GM12878 (cell line): ENCODE measurements around the gene SAMD9. TPM values are rescaled to one million over a fixed set of nuclear protein-coding genes. Genes with fewer than 3 reads are reported as not detected.
"Not testable (repeated sequence)": the region's sequence is repeated elsewhere in the genome, so short reads cannot be mapped to it uniquely, and the experiment has no call there.

Experiments
- ATAC-seq: fragments of 200-7000 bp; cut with Tn5 transposase; 3 replicates; pipeline ENCODE4 v1.9.1; 2020; ENCODE audit warnings: mild to moderate bottlenecking, moderate library complexity
- BruUV-seq: library from RNA; stranded (reverse); fragments of 400-500 nt; replicated peaks from 2 replicates; lab custom pipeline; 2021; lab: Mats Ljungman, UMichigan
- CTCF ChIA-PET: fragments of 300-600 bp; sonication (Branson Sonifier 250); formaldehyde crosslinking; extraction: SDS; loops from one replicate; lab custom pipeline; 2021; ENCODE audit warnings: inconsistent platforms; lab: Yijun Ruan, JAX
- POLR2A ChIA-PET: fragments of 350-600 bp; formaldehyde crosslinking; extraction: SDS; loops from one replicate; lab custom pipeline; 2021; ENCODE audit warnings: inconsistent platforms; lab: Charles Lee
- RAD21 ChIA-PET: fragments of 300-600 bp; sonication (Branson Sonifier 250); formaldehyde crosslinking; loops from one replicate; lab custom pipeline; 2023; ENCODE audit warnings: antibody characterized with exemption; ENCODE audit not compliant: unreplicated experiment; lab: Charles Lee
- SMC1A ChIA-PET: fragments of 300-600 bp; sonication (Branson Sonifier 250); formaldehyde crosslinking; loops from one replicate; lab custom pipeline; 2023; ENCODE audit not compliant: unreplicated experiment, uncharacterized antibody; lab: Charles Lee
- DNase-seq: peaks from one replicate; pipeline ENCODE4 v3.0.0-alpha.2; 2011; ENCODE audit warnings: low read depth, low spot score
- FAIRE-seq: peaks from 3 replicates; lab custom pipeline; 2011; peaks lifted over from hg19 to GRCh38; lab: Jason Lieb, UNC
- H2AFZ ChIP-seq: 2 replicates; pipeline ENCODE4 v1.6.0; 2011; ENCODE audit warnings: low read depth, low read length, control low read depth; ENCODE audit not compliant: control insufficient read depth
- H3K27ac ChIP-seq: 2 replicates; pipeline ENCODE4 v1.5.1; 2011; ENCODE audit warnings: control low read depth; ENCODE audit not compliant: control insufficient read depth, insufficient read depth
- H3K27me3 ChIP-seq, 2 experiments: replicated peaks in 1 of 2; 2 replicates each; pipeline versions ENCODE4 v1.6.0 to v1.6.1; 2011; ENCODE audit warnings: low read length in 1 of 2; ENCODE audit not compliant: control insufficient read depth in 2 of 2, insufficient read depth in 2 of 2
- H3K36me3 ChIP-seq, 2 experiments: 2 replicates each; pipeline ENCODE4 v1.5.1; 2011; ENCODE audit warnings: low read length in 1 of 2; ENCODE audit not compliant: control insufficient read depth in 2 of 2, insufficient read depth in 2 of 2
- H3K4me1 ChIP-seq: 2 replicates; pipeline ENCODE4 v1.6.1; 2011; ENCODE audit warnings: mild to moderate bottlenecking, low read length, moderate library complexity, mixed read lengths; ENCODE audit not compliant: control insufficient read depth, insufficient read depth
- H3K4me2 ChIP-seq: 2 replicates; pipeline ENCODE4 v1.6.0; 2011; ENCODE audit warnings: control low read depth; ENCODE audit not compliant: control insufficient read depth, insufficient read depth
- H3K4me3 ChIP-seq: fragments of 200-600 bp; sonication (generic); 2 replicates; pipeline ENCODE4 v1.5.1; 2016
- H3K79me2 ChIP-seq: 2 replicates; pipeline ENCODE4 v1.6.0; 2011; ENCODE audit warnings: low read length; ENCODE audit not compliant: control insufficient read depth, insufficient read depth
- H3K9ac ChIP-seq: 2 replicates; pipeline ENCODE4 v1.8.0; 2011; ENCODE audit warnings: low read length, control low read depth, mixed read lengths; ENCODE audit not compliant: control insufficient read depth, insufficient read depth
- H3K9me3 ChIP-seq: replicated peaks from 3 replicates; pipeline ENCODE4 v1.5.1; 2011; ENCODE audit warnings: mild to moderate bottlenecking, low read length; ENCODE audit not compliant: control insufficient read depth, insufficient read depth
- H4K20me1 ChIP-seq: 2 replicates; pipeline ENCODE4 v1.6.0; 2011; ENCODE audit not compliant: control insufficient read depth, insufficient read depth
- CBFB ChIP-seq: IDR thresholded peaks from 2 replicates; pipeline ENCODE4 v1.6.1; 2016; ENCODE audit warnings: antibody characterized with exemption, low read depth
- CEBPB ChIP-seq, 2 experiments: fragments of 150-350 bp in 1 of 2; IDR thresholded peaks; 2 replicates each; pipeline ENCODE4 v1.6.1; 2012 to 2014; ENCODE audit warnings: low read depth in 2 of 2, low read length in 2 of 2, borderline replicate concordance in 1 of 2, inconsistent platforms in 1 of 2
- WGBS: methylation state at CpG from one replicate; pipeline ENCODE4 v1.1.6; 2016; ENCODE audit warnings: low lambda C conversion rate; ENCODE audit not compliant: insufficient replicate concordance, insufficient coverage; ENCODE audit errors: missing lambda C conversion rate; 5-methylcytosine and 5-hydroxymethylcytosine counted together
- in situ Hi-C: fragments of 300-500 bp; cut with MboI; formaldehyde crosslinking; loops from 9 replicates; pipeline ENCODE4 v1.14.3; 2018; ENCODE audit warnings: mixed read lengths
- intact Hi-C: fragments of 100-400 bp; cut with micrococcal nuclease; formaldehyde crosslinking; loops from one replicate; pipeline ENCODE4 v1.14.2; 2022; ENCODE audit not compliant: unreplicated experiment
- polyA plus RNA-seq, 11 experiments: library from polyadenylated mRNA; depleted of rRNA in 4 of 11; unstranded in 6 of 11; stranded (reverse) in 5 of 11; fragments of >200 nt; fragmentation: Nextera tagmentation in 4 of 11; fragmentation: Illumina TruSeq in 1 of 11; extraction: Ambion mirVana in 4 of 11; extraction: Trizol in 1 of 11; gene quantifications; 1 replicate in 1 of 11; 2 replicates in 10 of 11; pipeline versions ENCODE4 v1.2.1 to v1.2.3, GENCODE V29; 2011 to 2016; ENCODE audit warnings: inconsistent platforms in 2 of 11, missing spikeins in 2 of 11, low read depth in 1 of 11
- total RNA-seq, 4 experiments: library from RNA; depleted of rRNA in 3 of 4; stranded (reverse); fragments of >200 nt in 3 of 4; fragmentation: Illumina TruSeq in 1 of 4; extraction: Trizol in 1 of 4; gene quantifications; 2 replicates each; pipeline versions ENCODE4 v1.2.1 to v1.2.3, GENCODE V29; 2013 to 2021
- TF ChIP-seq, protein P1 (sequence below): fragments of 450-650 bp; formaldehyde crosslinking; IDR thresholded peaks from 2 replicates; pipeline ENCODE4 v1.4.0; 2022; ENCODE audit warnings: mild to moderate bottlenecking, moderate library complexity

The SAMD9 gene
- total and polyA plus RNA-seq, 10 of the 15 experiments (the other 5 are each of a cell fraction or from before 2014, with no cell fraction given), result 6.4 to 37.1 (median 15.1) TPM

DNA sequence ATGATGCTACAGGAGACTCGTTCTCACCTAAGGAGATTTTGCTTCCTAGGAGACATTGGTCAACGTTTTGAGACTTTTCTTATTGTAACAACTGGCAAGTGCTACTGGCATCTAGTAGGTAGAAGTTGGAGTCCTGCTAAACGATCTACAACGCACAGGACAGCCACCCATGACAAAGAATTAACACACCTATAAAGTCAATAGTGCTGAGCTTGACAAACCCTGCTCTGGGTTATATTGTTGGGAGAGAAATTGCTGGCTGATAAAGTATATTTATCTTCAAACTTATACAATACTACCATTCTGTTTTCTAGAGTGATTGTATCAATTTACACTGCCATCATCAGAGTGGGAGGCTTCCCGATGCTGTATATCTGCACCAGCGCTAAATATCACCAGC lies 57.8 kb downstream of the SAMD9 start (continued):
- TF ChIP-seq CBFB (no peak), CEBPB (IDR thresholded peaks at IDR 0.05; ENCODE audit: borderline replicate concordance in 1 of 2, low read depth in 2 of 2, low read length in 2 of 2) (no peak)
- TF ChIP-seq, protein P1, sequence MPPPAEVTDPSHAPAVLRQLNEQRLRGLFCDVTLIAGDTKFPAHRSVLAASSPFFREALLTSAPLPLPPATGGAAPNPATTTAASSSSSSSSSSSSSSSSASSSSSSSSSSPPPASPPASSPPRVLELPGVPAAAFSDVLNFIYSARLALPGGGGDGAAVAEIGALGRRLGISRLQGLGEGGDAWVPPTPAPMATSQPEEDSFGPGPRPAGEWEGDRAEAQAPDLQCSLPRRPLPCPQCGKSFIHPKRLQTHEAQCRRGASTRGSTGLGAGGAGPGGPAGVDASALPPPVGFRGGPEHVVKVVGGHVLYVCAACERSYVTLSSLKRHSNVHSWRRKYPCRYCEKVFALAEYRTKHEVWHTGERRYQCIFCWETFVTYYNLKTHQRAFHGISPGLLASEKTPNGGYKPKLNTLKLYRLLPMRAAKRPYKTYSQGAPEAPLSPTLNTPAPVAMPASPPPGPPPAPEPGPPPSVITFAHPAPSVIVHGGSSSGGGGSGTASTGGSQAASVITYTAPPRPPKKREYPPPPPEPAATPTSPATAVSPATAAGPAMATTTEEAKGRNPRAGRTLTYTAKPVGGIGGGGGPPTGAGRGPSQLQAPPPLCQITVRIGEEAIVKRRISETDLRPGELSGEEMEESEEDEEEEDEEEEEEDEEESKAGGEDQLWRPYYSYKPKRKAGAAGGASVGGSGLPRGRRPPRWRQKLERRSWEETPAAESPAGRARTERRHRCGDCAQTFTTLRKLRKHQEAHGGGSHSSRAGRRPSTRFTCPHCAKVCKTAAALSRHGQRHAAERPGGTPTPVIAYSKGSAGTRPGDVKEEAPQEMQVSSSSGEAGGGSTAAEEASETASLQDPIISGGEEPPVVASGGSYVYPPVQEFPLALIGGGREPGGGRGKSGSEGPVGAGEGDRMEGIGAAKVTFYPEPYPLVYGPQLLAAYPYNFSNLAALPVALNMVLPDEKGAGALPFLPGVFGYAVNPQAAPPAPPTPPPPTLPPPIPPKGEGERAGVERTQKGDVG, result no peak

DNA sequence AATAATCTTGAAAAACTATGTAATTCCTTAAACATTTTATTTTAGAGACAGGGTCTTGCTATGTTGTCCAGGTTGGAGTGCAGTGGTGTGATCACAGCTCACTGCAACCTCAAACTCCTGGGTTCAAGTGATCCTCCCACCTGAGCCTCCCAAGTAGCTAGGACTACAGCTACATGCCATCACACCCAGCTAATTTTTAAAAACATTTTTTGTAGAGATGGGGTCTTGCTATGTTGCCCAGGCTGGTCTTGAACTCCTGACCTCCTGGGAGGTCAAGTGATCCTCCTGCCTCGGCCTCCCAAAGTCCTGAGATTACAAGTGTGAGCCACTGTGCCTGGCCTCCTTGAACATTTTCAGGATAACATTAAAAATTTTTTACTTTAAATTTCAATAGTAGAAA lies 61.2 kb downstream of the SAMD9 start:
- WGBS, result 88% methylated on average over 1 of the region's 1 CpG
- not testable (repeated sequence) for DNase-seq, H3K27me3 ChIP-seq, H2AFZ ChIP-seq, H3K4me2 ChIP-seq, ATAC-seq, H3K4me3 ChIP-seq, H3K9me3 ChIP-seq, H3K79me2 ChIP-seq, H4K20me1 ChIP-seq, H3K27ac ChIP-seq, BruUV-seq, FAIRE-seq, H3K36me3 ChIP-seq, H3K9ac ChIP-seq, H3K4me1 ChIP-seq
- ChIA-PET SMC1A (interaction anchor here (1.1 to 3.1 kb wide), 5 partner anchors 77 to 633 kb away, joined by 3 to 10 read pairs (median 4); partner anchors contain the start of gene HEPACAM2), CTCF (interaction anchor here (1.0 to 1.3 kb wide), 3 partner anchors 171 to 437 kb away, joined by 3 to 6 read pairs (median 4); no protein-coding TSS in a partner anchor), POLR2A (interaction anchor here (0.5 to 0.6 kb wide), 2 partner anchors 76 to 397 kb away, joined by 3 read pairs; no protein-coding TSS in a partner anchor), RAD21 (interaction anchor here (0.9 to 1.3 kb wide), 2 partner anchors 9 to 436 kb away, joined by 3 to 4 read pairs; no protein-coding TSS in a partner anchor)
- in situ Hi-C loops (loop anchor here (10.0 kb wide), 3 partner anchors 222 to 632 kb away; partner anchors contain the start of gene CDK6), intact Hi-C loops (loop anchor here (10.0 kb wide), 1 partner anchor 592 kb away; no protein-coding TSS in a partner anchor)
